IPS-NIHi7 (cell line): Measurements from ENCODE around the gene ZBED4.

Experiments used
- DNase-seq: peaks from one replicate; pipeline ENCODE4 v3.0.0; 2012; ENCODE audit warnings: mixed read lengths; ENCODE audit errors: extremely low spot score

The ZBED4 gene

GRCh38 chr22:49880281-49880680, 26.6 kb downstream of the ZBED4 start:
- DNase-seq, result peak; percentile 41

GRCh38 chr22:49881856-49882255, 28.2 kb downstream of the ZBED4 start:
- no peak for DNase-seq

- no peak for DNase-seq
These were observed 29.1 kb downstream of the ZBED4 start for GRCh38 chr22:49882519-49883293.

GRCh38 chr22:49883294-49883640, 29.6 kb downstream of the ZBED4 start:
- DNase-seq, result no peak

- DNase-seq, result no peak
These were observed 30.4 kb downstream of the ZBED4 start for GRCh38 chr22:49884075-49884474.

- DNase-seq, result no peak
These were observed 31.0 kb downstream of the ZBED4 start for GRCh38 chr22:49884503-49885260.

- no peak for DNase-seq
These were observed 31.6 kb downstream of the ZBED4 start for GRCh38 chr22:49885281-49885680.

GRCh38 chr22:49885881-49886280, 32.2 kb downstream of the ZBED4 start:
- DNase-seq, result no peak

GRCh38 chr22:49886346-49887063, 32.9 kb downstream of the ZBED4 start:
- no peak for DNase-seq

GRCh38 chr22:49887064-49887451, 33.4 kb downstream of the ZBED4 start:
- no peak for DNase-seq

- no peak for DNase-seq
These were observed 34.1 kb downstream of the ZBED4 start for GRCh38 chr22:49887702-49888101.

GRCh38 chr22:49889071-49889470, 35.4 kb downstream of the ZBED4 start:
- DNase-seq, result no peak

GRCh38 chr22:49892226-49892899, 38.7 kb downstream of the ZBED4 start:
- no peak for DNase-seq

GRCh38 chr22:49893025-49893424, 39.4 kb downstream of the ZBED4 start:
- no peak for DNase-seq

GRCh38 chr22:49894322-49895054, 40.8 kb downstream of the ZBED4 start:
- no peak for DNase-seq

- no peak for DNase-seq
These were observed 42.6 kb downstream of the ZBED4 start for GRCh38 chr22:49896201-49896600.

- no peak for DNase-seq
These were observed 43.5 kb downstream of the ZBED4 start for GRCh38 chr22:49897015-49897684.

- no peak for DNase-seq
These were observed 45.9 kb downstream of the ZBED4 start for GRCh38 chr22:49899530-49899929.

GRCh38 chr22:49900441-49901230, 47.0 kb downstream of the ZBED4 start:
- no peak for DNase-seq

GRCh38 chr22:49901457-49901856, 47.8 kb downstream of the ZBED4 start:
- DNase-seq, result no peak
